ENCODE data around the gene TXN.

GRCh38 chr9:110214586-110215355 is 41.5 kb downstream of the TXN start:
- TF ChIP-seq POLR2A (IDR thresholded peaks at IDR 0.05; ENCODE audit: low read length): no peak
- TF ChIP-seq GATA1 (IDR thresholded peaks at IDR 0.05; ENCODE audit: low read depth, low read length): no peak
